Fibroblast of peridontal ligament (primary cell): ENCODE measurements around the gene SECISBP2L.

Source experiments
- DNase-seq: peaks from one replicate; pipeline ENCODE4 v3.0.0-alpha.2; 2010; ENCODE audit errors: extremely low read depth

Gene SECISBP2L

DNA sequence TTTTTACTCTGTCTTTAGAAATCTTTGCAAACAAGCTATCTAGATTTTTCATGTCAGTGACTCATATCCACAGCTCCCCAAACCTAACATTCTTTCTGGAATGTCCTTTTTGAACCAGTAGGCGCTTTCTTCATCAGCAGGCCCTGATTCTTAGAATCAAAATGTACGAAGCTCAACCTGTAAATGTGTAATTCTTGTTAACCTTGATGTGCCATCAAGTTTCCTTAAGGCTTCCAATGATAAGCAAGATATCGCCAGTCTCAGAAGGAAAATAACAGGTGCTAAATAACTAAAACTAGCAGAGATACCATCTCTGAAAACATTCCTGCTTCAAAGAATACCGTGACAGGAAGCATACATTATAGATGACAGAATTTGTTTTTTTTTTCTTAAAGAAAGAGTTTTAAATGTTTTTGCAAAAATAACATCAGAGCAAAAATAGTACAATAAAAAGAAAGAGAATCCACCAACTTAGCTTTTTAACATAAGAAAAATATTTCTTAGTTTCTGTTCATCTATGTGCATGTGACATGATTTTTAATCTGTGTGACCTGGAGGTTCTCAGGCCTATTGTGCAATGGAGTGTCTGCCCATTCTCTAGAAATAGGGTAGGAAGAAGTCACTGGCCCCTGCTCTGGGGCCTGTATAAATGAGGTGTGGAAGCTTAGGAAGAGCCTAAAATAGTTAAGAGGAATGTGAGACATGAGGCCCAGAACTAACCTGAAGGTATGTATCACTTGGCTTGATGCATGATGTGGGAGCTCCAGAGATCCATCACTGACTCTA, 14.7 kb upstream of the SECISBP2L start:
- peak; percentile 40 for DNase-seq

DNA sequence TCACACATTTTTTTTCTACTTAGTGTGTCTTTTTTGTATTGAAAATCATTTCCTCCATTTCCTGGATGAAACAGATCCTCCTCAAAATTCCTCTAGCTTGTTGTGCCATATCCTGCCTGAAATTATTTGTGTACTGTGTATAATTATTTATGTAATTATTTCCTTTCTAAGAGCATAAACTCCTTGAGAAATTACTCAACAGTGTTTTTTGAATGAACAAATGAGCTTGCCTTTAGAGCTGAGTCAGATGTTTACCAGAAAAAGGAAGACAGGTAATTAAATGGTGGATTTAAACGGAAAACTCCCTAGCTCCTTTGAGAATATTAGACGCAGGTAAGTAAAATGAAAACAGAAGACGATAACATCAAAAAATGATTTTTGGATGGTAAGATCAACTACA, 13.2 kb upstream of the SECISBP2L start:
- no peak for DNase-seq

DNA sequence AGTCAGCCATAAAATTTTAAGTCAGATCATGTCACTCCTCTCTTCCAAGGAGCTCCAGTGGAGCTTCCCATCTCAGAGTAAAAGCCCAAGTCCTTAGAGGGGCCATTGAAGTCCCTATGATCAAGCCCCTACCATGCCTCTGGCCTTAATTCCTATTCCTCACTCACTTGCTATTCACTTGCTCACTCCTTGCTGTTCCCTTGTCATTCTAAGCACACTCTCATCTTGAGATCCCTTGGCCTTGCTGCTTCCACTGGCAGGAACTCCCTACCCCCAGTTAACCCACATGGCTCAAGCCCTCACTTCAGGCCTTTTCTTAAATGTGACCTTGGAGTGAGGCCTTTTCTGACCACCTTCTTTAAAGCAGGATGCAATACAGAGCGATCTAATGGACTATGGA, 12.3 kb upstream of the SECISBP2L start:
- no peak for DNase-seq

DNA sequence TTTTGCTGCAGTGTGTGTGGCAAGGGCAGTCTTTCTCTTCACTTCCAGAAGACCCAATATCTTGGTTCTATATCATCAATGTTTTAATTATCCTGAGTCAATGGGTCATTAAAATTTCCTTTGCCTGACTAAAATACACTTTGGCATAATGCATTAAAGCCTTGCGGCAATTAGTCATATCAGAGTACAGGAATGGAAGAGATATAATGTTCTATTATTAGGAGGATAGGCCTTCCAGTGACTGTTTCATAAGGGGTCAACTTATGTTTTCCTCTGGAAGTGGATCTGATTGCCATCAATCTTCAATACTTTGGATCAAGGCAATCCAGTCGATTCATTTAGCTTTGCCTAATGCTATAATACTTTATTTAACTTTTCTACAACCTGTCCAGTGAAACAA, 9.4 kb upstream of the SECISBP2L start:
- no peak for DNase-seq

DNA sequence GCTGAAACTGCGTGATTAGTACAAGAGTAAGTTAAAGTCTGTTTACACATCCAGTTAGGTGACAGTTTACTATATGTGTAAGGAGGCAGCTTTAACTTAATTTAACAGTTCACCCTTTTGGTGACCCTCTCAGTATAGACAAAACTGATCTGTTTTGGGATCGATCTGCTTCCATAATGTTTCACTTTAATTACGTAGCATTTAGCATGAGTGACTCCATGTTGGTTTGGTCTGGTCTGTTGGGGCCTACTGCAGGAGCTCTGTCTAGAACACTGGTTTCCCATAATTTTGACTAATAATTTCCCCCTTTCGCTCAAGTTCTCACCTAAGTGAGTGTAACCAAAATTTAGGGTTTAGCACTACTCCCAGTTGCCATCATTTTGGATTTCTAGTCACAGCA, 6.4 kb upstream of the SECISBP2L start:
- DNase-seq: no peak

DNA sequence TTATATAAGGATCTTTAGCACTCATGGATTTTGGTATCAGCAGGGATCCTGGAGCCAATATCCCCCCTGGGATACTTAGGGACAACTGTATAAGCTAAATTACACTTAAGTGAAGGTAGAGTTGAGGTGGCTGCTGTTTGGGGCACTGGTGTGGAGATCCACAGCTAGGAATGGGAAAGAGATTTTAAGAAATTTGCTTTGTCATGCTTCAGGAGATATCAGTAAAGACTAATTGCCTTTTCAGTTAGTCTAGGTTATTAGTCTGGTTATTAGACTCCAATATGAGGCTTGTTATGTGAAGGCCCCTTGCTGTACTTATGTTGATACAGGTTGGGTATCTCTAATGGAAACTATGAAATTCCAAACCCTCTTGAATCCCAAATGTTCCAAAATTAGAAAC, 1.2 kb upstream of the SECISBP2L start:
- no peak for DNase-seq

DNA sequence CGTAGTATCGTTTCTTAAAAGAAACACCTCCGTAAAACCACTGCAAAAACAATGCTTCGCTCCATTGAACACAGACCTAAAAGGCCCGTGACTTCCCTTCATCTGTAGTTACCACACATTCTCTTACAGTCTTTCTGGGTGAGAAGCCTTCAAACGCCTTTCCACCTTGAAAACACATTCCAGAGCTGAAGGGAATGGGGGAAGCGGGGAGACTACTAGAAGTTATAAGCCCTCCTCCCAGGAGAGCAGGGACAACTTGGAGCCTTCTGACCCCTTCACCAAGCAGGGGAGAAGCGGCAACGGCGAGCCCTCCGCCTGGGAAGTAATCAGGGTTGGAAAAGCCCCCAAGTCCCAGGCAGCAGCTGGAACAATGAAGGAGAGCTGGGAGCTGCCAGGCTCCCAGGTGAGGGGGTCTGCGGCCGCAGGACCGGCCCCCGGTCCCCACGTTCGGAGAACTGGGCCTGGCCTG, 461 bp downstream of the SECISBP2L start:
- peak; percentile 39 for DNase-seq

DNA sequence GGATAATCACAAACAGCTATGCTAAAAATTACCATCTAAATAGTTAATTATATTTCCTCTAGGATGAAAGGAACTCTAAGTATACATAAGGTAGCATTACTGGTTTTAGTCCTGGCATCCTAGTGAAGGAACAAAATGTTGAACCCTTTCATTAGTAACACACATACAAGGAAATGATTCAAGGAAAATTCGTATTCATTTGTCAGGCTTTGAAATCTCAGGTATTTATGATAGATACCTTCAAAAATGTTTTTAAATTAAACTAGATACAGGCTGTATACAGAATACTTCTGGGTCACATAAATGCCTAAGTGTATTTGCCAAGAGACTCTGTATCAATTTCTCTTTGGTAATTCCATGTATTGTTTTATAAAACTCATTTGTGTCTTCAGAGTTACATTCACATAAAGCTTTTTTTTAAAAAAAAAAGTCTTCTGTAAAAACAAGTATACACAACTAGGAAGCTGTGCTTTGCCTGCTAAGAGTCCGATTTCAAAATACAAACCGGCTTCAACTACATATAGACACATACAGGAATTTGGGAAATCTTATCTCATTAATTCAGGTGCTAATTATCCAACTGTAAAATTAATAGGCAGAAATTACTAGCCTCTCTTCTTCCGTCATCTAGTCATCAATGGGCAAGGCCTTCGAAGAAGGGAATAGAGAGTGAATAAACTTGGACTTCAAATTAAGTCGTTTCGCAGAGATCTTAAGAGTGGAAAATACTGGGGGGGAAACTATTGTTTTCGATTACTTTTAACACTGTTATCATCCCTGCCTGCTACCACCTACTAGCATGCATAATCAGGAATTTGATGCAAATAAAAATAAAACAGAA, 1.3 kb downstream of the SECISBP2L start:
- DNase-seq: peak; percentile 32

DNA sequence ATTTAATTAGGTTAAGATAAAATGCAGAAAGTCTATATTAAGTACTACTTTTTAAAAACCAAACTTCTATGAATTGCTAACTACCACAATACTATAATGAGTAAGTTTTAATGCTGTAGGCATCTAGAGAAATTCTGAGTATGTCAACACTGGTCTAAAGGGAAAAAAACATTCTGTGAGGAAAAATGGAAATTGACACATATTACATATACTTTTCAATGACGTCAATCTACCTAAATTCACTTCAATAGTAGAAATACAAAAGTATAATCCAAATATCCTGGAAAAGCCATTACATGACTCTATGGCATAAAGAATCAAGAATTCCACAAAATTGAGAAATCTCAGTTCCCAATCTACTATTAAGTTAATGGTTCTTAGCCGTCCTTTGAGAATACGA, 2.2 kb downstream of the SECISBP2L start:
- DNase-seq: peak; percentile 10

DNA sequence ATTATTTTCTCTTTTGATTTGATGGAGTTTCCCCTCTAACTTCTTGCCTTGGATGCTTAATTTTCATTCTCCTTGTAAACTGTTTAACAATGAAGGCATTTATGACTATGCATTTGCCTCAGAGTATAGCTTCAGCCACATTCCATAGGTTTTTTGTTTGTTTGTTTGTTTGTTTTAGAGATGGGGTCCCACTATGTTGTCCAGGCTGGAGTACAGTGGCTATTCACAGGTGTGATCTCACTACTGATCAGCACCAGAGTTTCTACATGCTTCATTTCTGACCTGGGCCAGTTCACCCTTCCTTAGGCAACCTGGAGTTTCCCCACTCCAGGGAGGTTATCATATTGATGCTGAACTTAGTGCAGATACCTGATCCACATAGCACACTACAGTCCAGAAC, 4.1 kb downstream of the SECISBP2L start:
- no peak for DNase-seq

DNA sequence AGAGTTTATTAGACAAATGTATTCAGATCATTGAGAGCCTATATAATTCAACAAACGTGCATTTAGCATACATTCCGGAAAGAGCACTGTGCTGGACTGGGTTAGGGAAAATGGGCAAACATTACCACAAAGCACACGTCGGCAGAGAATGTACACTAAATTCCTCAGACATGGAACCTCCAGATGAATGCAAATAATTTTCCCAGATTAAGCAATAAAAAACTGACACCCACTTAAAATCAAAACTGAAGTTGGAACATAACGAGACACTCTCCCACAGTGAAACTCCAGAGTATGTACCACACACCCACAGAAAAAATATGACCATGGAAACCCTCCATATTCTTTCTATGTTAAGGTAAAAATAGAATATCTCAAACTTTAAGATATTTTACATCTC, 4.8 kb downstream of the SECISBP2L start:
- DNase-seq: no peak

DNA sequence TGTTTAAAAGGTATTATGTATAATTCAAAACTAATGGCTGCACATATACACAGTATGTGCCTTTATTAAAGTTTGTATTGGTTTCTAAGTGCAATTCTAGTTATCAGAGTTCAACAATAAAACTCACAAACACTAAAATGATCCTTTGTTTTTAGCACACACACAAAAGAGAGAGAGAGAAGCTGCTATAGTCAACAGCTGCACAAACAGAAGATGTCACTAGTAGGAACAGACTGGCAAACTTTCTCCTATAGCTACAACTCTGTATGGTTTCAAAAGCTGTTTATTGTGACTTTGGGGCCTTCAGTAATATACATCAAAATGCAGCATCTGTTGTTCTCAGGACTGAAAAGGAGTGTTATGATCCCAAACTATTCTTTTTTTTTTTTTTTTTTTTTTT, 6.1 kb downstream of the SECISBP2L start:
- no peak for DNase-seq

DNA sequence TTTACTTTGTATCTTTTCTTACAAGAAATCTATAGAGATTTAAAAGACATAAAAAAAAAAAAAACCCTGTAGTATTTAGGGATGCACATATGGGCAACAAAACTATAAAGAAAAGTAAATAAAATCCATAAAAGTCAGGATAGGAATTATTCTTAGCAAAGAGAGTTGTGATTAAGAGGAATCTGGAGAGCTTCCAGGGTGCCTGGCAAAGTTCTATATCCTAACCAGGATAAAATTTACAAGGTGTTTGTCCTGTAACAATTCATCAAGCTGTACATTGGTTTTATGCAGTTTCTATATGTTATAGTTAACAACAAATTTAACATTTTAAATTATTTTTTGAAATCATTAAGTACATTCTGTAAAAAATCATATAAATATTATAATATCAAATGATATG, 7.9 kb downstream of the SECISBP2L start:
- DNase-seq: peak; percentile 31

DNA sequence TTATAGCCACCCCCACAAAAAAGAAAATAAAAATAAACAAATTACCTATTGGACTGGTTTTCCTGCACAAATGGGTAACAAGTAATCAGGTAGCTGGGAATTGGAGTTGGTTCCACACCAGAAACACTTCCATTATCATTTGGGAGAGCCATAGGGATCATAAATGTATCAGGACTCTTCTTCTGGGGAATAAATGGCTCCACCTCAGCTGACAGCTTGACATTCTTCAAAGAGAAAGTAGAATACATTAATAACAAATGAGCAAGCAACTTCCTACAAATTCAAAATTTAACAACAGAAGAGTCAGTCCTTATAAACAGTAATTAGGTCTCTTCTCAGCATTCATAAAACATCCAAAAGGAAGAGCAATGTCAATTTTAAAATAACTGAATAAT, 8.7 kb downstream of the SECISBP2L start:
- DNase-seq: no peak

DNA sequence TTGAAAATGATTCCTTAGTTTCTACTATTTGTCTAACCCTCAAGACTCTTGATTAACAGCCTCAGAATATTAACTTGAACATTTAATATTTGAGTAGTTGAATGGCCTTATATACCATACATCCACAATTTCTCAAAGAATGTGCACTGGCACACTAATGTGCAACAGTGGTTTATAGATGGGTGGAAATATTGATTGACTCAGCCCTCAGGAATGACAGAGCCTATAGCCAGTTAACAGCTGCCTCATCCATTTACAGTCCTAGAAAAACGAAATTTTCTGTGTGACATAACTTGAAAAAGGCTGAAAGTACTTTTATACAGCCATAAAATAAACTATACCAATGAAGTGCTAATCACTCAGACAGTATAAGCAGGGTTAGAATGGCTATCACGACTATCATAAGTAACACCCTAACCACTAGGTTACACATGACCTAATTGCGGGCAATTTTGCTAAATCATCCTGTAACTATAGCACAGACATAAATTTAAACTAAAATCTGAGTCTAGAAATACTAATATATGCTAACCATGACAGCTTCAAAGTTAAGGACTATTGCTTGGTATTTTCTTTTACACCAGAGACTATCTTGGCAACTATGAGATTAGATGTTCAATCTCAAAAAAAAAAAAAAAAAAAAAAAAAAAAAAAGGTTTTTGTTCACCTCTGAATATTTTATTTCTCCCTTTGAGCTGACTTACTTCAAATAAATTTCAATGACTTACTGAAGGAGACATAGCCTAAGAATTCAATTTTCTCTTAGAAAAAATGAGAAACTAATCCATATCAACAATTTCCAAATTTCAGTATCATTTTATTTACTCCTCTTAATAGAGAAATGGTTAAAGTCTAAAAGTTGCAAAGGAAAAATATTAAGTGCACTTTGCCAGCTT, 9.3 kb downstream of the SECISBP2L start:
- peak; percentile 62 for DNase-seq

DNA sequence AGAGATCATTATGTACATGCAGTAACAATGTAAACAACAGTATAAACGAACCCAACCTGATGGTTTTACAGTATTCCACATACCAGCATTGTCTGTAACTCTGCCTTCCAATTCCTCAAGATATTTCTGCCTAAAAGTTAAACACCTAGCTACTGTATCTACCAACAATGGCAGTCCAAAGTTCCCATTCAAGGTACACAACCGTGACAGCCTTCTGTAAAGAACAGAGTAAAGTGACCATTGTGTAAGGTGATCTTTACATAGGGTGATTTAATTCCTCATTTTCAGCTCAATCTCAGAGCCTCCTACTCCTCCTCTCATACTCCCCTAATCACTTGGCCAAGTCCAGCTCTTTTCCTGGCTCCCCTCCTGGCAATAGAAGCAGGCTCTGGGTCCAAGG, 10.4 kb downstream of the SECISBP2L start:
- no peak for DNase-seq

DNA sequence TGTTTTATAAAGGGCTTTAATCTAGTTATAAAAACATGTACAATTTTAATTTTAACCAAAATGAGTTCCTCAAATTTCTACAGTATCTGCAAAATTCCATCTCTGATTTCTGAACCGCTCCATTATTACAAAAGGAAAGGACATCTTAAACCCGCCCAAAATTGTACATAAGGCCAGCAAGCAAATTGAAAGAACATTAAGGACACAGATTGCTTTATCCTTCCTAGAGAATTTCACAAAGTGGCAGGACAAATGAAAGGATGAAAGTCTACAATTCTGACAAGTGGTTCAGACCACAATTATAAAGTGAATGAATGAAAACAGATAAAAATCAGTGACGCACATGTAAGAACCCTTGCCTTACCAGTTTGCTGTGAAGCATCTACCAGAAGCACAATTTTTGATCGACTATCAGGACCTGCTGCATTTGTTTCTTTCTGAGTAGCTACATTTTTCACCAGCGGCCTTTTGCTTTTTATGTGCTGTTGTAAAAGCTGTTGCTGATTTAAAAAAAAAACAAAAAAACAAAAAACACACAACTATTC, 13.6 kb downstream of the SECISBP2L start:
- DNase-seq: no peak

DNA sequence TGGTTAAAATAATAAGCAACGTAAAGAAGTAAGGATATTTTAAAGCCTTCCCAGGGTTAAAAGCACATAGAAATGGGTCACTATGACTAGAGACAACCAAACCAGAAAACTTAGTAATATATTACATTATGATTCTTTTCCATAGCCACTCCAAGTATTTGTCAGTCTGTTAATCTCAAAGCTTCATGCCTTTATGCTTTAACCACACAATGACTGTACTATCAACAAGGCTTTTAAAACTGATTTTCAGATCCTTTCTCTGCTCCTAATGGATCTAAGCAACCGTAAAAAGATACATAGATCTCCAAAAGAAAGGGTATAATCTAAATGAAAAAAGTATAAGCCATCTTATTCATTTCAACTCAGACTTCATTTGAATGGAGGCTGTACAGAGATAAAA, 14.4 kb downstream of the SECISBP2L start:
- DNase-seq: no peak

DNA sequence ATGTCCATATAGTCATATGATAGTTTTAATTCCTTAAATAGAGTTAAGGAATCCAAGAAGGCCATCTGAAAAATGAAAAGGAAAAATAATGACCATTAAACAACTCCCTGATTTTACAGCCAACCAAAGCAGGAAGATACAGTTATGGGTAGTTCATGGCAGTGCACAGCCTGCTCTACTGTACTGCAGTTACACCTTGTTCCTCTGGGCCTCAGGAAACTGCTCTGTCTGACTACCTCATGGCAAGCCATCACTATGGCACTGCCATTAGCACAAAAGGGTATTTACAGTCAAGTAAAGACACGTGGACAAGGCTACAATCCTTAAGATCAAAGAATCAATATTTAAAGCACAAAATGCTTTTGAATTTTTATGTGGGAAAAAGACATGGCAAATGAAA, 19.5 kb downstream of the SECISBP2L start:
- no peak for DNase-seq

DNA sequence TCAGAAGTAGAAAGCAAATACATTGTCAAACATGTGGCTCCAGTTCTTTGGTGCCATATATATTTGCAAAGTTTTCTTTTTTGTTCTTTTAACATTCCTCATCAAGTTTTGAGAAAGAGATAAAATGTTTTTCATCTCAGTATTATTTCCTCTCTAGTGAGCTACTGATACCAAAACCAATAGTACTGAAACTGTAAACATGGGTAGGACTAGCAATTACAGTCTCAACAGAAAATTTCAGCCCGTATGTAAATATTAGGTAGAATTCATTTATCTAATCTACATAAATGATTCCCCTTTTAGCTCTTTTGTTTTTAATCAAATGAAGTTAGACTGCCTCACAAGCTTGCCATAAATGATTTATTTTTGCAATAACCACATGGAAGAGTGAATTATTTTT, 21.4 kb downstream of the SECISBP2L start:
- DNase-seq: no peak

DNA sequence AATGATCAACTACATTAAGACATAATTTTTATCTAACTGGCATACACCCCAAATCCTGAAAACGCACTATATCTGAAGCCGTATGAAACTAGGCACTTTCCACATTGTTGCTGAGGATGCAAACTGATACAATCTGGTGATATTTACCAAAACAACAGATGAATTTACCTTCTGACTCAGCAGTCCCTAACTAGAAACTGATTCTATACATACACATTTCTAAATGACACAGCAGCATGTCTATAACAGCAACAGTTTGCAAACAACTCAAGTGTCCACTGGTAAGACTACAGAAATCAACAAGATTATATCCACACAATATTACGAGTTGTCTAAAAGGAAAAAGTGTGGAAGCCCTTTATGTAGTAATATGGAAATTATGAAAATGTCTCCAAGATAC, 22.9 kb downstream of the SECISBP2L start:
- no peak for DNase-seq

DNA sequence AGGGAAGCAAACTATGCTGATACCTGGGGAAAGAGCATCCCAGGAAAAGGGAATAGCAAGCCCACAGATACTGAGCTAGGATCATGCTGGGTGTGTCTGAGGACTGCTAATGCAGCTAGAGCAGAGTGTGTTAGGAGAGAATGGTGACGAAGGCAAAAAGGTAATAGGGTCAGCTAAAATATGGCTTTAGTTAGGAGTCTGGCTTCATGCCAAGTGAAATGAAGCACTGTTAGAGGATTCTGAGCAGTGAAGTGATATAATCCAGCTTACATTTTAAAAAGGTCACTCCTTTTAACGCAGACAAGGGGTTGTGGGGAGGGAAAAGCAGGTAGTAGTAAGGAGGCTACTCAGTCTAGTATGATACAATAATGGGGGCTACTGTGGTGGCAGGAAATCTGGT, 30.4 kb downstream of the SECISBP2L start:
- peak; percentile 49 for DNase-seq
